Neural progenitor cell (in vitro differentiated cells): Measurements from ENCODE around the gene CCDC32.

Experiments
- EZH2phosphoT487 ChIP-seq: fragments of 200-600 bp; sonication (generic); IDR thresholded peaks from 2 replicates; pipeline ENCODE4 v1.6.1; 2017; ENCODE audit warnings: antibody characterized with exemption
- TF ChIP-seq, protein P1 (sequence below): fragments of 200-600 bp; sonication (generic); IDR thresholded peaks from 2 replicates; pipeline ENCODE4 v1.5.1; 2017; ENCODE audit warnings: antibody characterized with exemption, mild to moderate bottlenecking

DNA sequence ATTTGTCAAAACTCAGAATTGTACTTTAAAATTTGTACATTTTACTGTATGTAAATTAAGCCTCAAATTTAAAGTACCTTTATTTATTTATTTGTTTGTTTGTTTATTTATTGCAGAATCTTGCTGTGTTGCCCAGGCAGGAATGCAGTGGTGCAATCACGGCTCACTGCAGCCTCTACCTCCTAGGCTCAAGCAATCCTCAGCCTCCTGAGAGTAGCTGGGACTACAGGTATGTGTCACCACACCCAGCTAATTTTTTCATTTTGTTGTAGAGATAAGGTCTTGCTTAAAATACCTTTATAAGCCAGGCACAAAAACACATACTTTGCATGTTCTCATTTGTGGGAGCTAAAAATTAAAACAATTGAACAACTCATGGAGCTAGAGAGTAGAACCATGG is 56.6 kb downstream of the CCDC32 start:
- TF ChIP-seq, protein P1, sequence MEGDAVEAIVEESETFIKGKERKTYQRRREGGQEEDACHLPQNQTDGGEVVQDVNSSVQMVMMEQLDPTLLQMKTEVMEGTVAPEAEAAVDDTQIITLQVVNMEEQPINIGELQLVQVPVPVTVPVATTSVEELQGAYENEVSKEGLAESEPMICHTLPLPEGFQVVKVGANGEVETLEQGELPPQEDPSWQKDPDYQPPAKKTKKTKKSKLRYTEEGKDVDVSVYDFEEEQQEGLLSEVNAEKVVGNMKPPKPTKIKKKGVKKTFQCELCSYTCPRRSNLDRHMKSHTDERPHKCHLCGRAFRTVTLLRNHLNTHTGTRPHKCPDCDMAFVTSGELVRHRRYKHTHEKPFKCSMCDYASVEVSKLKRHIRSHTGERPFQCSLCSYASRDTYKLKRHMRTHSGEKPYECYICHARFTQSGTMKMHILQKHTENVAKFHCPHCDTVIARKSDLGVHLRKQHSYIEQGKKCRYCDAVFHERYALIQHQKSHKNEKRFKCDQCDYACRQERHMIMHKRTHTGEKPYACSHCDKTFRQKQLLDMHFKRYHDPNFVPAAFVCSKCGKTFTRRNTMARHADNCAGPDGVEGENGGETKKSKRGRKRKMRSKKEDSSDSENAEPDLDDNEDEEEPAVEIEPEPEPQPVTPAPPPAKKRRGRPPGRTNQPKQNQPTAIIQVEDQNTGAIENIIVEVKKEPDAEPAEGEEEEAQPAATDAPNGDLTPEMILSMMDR: no peak
- no peak for TF ChIP-seq EZH2phosphoT487
